Activated CD4-positive, CD25-positive, alpha-beta regulatory T cell (primary cell): ENCODE measurements around the gene LUC7L.
"Not testable (repeated sequence)": the region's sequence is repeated elsewhere in the genome, so short reads cannot be mapped to it uniquely, and the experiment has no call there.

Experiments used
- DNase-seq, 4 experiments: peaks; one replicate each; lab custom pipeline; 2025; lab: John Stamatoyannopoulos, UW

The LUC7L gene

GRCh38 chr16:263944-264343, 34.7 kb upstream of the LUC7L start:
- DNase-seq, result no peak

- no peak for DNase-seq
These were observed 34.0 kb upstream of the LUC7L start for GRCh38 chr16:263182-263774.

- no peak for DNase-seq
These were observed 33.0 kb upstream of the LUC7L start for GRCh38 chr16:262121-262745.

- no peak for DNase-seq
These were observed 31.9 kb upstream of the LUC7L start for GRCh38 chr16:261031-261691.

GRCh38 chr16:260326-260725, 31.1 kb upstream of the LUC7L start:
- DNase-seq, result no peak

- no peak for DNase-seq
These were observed 30.6 kb upstream of the LUC7L start for GRCh38 chr16:259814-260253.

GRCh38 chr16:259226-259625, 30.0 kb upstream of the LUC7L start:
- DNase-seq, result no peak

GRCh38 chr16:258091-258490, 28.8 kb upstream of the LUC7L start:
- not testable (repeated sequence) for DNase-seq

GRCh38 chr16:255183-255582, 25.9 kb upstream of the LUC7L start:
- DNase-seq, result no peak

GRCh38 chr16:254461-254860, 25.2 kb upstream of the LUC7L start:
- no peak for DNase-seq

- no peak for DNase-seq
These were observed 24.6 kb upstream of the LUC7L start for GRCh38 chr16:253833-254232.

GRCh38 chr16:252366-253337, 23.4 kb upstream of the LUC7L start:
- no peak for DNase-seq

GRCh38 chr16:249431-249830, 20.2 kb upstream of the LUC7L start:
- DNase-seq, result no peak

- no peak for DNase-seq
These were observed 17.8 kb upstream of the LUC7L start for GRCh38 chr16:247027-247426.

- DNase-seq, result no peak
These were observed 15.9 kb upstream of the LUC7L start for GRCh38 chr16:245105-245504.

GRCh38 chr16:243348-243747, 14.1 kb upstream of the LUC7L start:
- no peak for DNase-seq

- DNase-seq, result no peak
These were observed 13.0 kb upstream of the LUC7L start for GRCh38 chr16:242281-242680.

GRCh38 chr16:240559-240958, 11.3 kb upstream of the LUC7L start:
- no peak for DNase-seq

GRCh38 chr16:239948-240277, 10.7 kb upstream of the LUC7L start:
- DNase-seq, result no peak

- peak; percentile 86 to 93 (median 90) for DNase-seq
These were observed 5.4 kb upstream of the LUC7L start, which contains the start of gene FAM234A for GRCh38 chr16:234468-235305. Gene FAM234A (plus strand): TSS chr16:234821. CDS start chr16:254414, 19,593 bp downstream.

GRCh38 chr16:230949-231348, 1.7 kb upstream of the LUC7L start:
- DNase-seq, result no peak
